DND-41 (cell line): ENCODE data around the gene KIRREL3.

Source experiments
- CTCF ChIP-seq: IDR thresholded peaks from 2 replicates; pipeline ENCODE4 v1.5.1; 2012; ENCODE audit warnings: borderline replicate concordance, low read length, moderate library complexity, mild to moderate bottlenecking; ENCODE audit not compliant: poor library complexity, severe bottlenecking; ENCODE audit errors: extremely low read depth
- EZH2 ChIP-seq: IDR thresholded peaks from 3 replicates; pipeline ENCODE4 v1.6.1; 2012; ENCODE audit warnings: borderline replicate concordance, low read depth, mild to moderate bottlenecking, moderate library complexity, low read length, inconsistent platforms; ENCODE audit not compliant: severe bottlenecking

GRCh38 chr11:126702165-126702720 is 298.3 kb downstream of the KIRREL3 start:
- TF ChIP-seq CTCF (no peak), EZH2 (no peak)
